ENCODE results near the gene CHST12. TPM values are rescaled to one million over a fixed set of nuclear protein-coding genes. Genes with fewer than 3 reads are reported as not detected.

Gene CHST12
- total and polyA plus RNA-seq, 11 donors, result 12.5 to 20.7 (median 14.8) TPM

DNA sequence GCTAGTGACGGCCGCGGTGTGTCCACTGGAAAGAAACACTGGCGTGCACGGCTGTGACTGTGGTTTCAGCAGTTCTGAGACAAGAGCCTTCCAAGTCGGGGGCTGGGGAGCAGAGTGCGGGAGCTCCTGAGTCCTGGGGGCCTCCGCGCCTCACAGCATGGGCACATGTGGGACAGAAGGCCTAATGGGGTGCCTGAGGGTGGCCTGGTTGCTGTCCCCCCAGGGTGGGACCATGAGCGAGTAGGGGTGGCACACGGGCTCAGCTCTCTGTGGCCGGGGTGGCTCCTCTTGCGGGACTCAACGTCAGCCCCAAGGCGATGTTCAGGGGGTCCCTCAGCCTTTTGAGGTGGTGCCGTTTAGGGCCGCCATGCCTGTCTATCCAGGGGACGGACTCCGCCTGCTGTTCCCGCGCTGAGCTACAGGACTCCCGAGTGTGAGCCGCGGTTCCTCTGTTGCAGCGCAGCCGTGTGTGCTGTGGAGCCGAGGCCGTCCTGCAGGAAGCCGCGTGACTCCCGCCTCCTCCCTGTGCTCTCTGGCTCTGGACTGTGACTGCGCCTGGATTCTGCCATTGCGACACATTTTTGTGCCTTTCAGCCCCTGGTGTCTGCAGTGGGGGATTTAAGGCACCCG is 23.5 kb upstream of the CHST12 start:
- WGBS, 4 donors, result 93 to 95% (median 94%) methylated on average over 25 to 34 of the region's 34 CpGs

DNA sequence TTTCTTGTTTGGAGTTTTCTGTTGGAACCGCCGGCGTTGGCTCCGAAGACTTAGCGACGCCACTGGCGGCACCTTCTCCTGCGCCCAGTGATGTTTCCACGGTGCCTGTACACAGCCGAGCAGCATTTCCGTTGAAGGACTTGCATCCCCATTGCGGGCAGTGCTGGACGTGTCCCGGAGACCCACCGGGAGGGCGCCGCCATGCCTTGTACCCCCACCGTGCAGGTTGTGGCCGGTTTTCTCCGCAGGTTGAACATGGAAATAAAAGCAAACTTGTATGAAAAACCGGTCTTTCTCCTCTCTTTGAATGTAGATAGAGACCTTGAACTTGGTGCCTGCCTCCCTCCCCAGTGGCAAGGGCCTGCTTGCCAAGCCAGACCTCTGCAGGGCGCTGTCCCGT is 22.9 kb upstream of the CHST12 start:
- H3K4me3 ChIP-seq, result no peak overlapping the region
- DNase-seq, result peak in 1 of 5 donors; percentile 54
- H3K9me3 ChIP-seq, result no peaks in the 10 kb centered on the region
- no peaks in the 10 kb centered on the region for H3K4me1 ChIP-seq
- ATAC-seq, result no peak
- TF ChIP-seq POLR2A (IDR thresholded peaks at IDR 0.05), result no peak
- TF ChIP-seq, protein P1, sequence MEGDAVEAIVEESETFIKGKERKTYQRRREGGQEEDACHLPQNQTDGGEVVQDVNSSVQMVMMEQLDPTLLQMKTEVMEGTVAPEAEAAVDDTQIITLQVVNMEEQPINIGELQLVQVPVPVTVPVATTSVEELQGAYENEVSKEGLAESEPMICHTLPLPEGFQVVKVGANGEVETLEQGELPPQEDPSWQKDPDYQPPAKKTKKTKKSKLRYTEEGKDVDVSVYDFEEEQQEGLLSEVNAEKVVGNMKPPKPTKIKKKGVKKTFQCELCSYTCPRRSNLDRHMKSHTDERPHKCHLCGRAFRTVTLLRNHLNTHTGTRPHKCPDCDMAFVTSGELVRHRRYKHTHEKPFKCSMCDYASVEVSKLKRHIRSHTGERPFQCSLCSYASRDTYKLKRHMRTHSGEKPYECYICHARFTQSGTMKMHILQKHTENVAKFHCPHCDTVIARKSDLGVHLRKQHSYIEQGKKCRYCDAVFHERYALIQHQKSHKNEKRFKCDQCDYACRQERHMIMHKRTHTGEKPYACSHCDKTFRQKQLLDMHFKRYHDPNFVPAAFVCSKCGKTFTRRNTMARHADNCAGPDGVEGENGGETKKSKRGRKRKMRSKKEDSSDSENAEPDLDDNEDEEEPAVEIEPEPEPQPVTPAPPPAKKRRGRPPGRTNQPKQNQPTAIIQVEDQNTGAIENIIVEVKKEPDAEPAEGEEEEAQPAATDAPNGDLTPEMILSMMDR (IDR thresholded peaks at IDR 0.05), result no peak
- H3K27me3 ChIP-seq, result no peaks in the 10 kb centered on the region
- intact Hi-C loops (cut with DNase I), result no loop called here
- peaks cover 0 to 59% (median 54%) of the 10 kb centered on the region in 9 donors for H3K36me3 ChIP-seq
- WGBS, 4 donors, result 96 to 97% (median 97%) methylated on average over 23 of the region's 23 CpGs
- H3K27ac ChIP-seq, result no peak overlapping the region

More for the DNA sequence above, 23.5 kb upstream of the CHST12 start:
- TF ChIP-seq, protein P1 (IDR thresholded peaks at IDR 0.05), result no peak
- no peak for TF ChIP-seq POLR2A (IDR thresholded peaks at IDR 0.05)
- H3K27ac ChIP-seq, result no peak overlapping the region
- peaks cover 0 to 64% (median 60%) of the 10 kb centered on the region in 9 donors for H3K36me3 ChIP-seq
- no peaks in the 10 kb centered on the region for H3K9me3 ChIP-seq
- peak in 1 of 5 donors; percentile 55 for DNase-seq
- intact Hi-C loops (cut with DNase I), result no loop called here
- no peaks in the 10 kb centered on the region for H3K27me3 ChIP-seq
- ATAC-seq, result peak in 1 of 4 donors; percentile 8
- H3K4me3 ChIP-seq, result no peak overlapping the region
- no peaks in the 10 kb centered on the region for H3K4me1 ChIP-seq

DNA sequence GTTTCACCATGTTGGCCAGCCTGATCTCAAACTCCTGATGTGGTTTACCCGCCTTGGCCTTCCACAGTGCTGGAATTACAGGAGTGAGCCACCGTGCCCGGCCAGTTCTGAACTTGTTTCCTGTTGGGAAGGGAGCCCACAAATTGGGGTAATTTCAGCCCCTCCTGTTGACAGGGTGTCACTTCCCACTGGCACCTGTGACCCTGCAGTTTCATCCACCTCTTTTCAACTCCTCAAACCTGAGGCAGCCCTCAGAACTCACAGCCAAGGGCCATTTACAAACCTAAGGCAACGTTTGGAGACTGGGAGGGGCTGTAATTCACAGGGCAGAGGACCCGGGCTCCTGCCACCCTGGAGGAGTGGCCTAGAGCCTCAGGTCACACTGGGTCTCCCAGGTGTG is 22.2 kb upstream of the CHST12 start:
- no peak overlapping the region for H3K27ac ChIP-seq
- no peaks in the 10 kb centered on the region for H3K4me1 ChIP-seq
- peaks cover 0 to 51% (median 47%) of the 10 kb centered on the region in 9 donors for H3K36me3 ChIP-seq
- TF ChIP-seq, protein P1 (IDR thresholded peaks at IDR 0.05), result no peak
- no peak for TF ChIP-seq POLR2A (IDR thresholded peaks at IDR 0.05)
- intact Hi-C loops (cut with DNase I), result no loop called here
- no peak for ATAC-seq
- H3K4me3 ChIP-seq, result no peak overlapping the region
- WGBS, 4 donors, result 46 to 59% (median 51%) methylated on average over 5 of the region's 5 CpGs
- H3K9me3 ChIP-seq, result no peaks in the 10 kb centered on the region
- peak in 1 of 5 donors; percentile 40 for DNase-seq
- no peaks in the 10 kb centered on the region for H3K27me3 ChIP-seq

DNA sequence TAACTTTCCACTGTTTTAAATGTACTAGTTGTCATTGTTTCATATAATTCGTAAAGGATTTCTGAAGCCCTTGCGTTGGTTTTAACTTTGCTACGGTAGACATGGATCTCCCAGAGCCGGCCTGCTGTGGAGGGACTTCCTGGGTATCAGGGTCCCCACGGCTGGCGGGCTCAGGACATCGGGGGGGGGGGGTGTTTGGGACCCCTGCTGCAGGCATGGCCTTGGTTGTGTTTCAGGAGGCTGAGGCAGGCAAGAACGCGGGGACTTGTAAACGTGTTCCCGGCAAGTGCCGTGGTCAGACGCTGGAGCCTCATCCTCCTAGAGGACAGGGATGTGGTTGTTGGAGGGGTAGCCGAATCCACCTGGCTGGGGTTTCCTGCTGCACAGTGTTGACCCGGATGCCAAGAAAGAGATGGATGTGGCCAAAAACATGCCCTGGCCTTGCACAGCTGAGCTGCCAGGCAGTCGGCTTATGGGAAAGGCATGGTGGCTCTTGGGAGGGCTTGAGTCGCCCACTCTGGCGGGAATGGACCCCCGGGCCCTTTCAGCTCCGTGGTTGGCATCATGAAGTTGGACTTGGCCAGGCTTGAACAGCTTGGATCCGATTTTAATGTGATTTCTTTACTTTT is 21.4 kb upstream of the CHST12 start:
- Histone ChIP-seq H3K27ac (no peak overlapping the region), H3K36me3 (peaks cover 0 to 43% (median 39%) of the 10 kb centered on the region in 9 donors), H3K27me3 (no peaks in the 10 kb centered on the region), H3K9me3 (no peaks in the 10 kb centered on the region), H3K4me1 (peaks cover 0 to 2% (median 0%) of the 10 kb centered on the region in 12 donors), H3K4me3 (no peak overlapping the region)
- 89 to 93% (median 92%) methylated on average over 21 of the region's 21 CpGs for WGBS, 4 donors
- ATAC-seq (no peak), DNase-seq (peak in 1 of 5 donors; percentile 37)
- intact Hi-C loops (cut with DNase I), result no loop called here
- TF ChIP-seq, protein P1 (IDR thresholded peaks at IDR 0.05), result no peak
- no peak for TF ChIP-seq POLR2A (IDR thresholded peaks at IDR 0.05)
